ENCODE data around the gene NOX4. TPM values are rescaled to one million over a fixed set of nuclear protein-coding genes. Genes with fewer than 3 reads are reported as not detected.
"Not testable (repeated sequence)": the region's sequence is repeated elsewhere in the genome, so short reads cannot be mapped to it uniquely, and the experiment has no call there.

Gene NOX4
- total RNA-seq, 2 donors from 2014 or later = 5.9 to 20.2 TPM

- no peaks in the 10 kb centered on the region for H3K4me1 ChIP-seq
- no peak for DNase-seq (ENCODE audit: low spot score)
- no peaks in the 10 kb centered on the region for H3K36me3 ChIP-seq
- H3K9me3 ChIP-seq = no peaks in the 10 kb centered on the region
- H3K27ac ChIP-seq = no peak overlapping the region
- no peak overlapping the region for H3K4me3 ChIP-seq
- no peaks in the 10 kb centered on the region for H3K27me3 ChIP-seq
- no peak for TF ChIP-seq CTCF (IDR thresholded peaks at IDR 0.05)
Observed at GRCh38 chr11:89293965-89294679, 197.1 kb downstream of the NOX4 start.

- DNase-seq (ENCODE audit: low spot score); H3K9me3 ChIP-seq: not testable (repeated sequence)
Observed at GRCh38 chr11:89288004-89288403, 203.2 kb downstream of the NOX4 start.

GRCh38 chr11:89286601-89287000 lies 204.6 kb downstream of the NOX4 start:
- DNase-seq (ENCODE audit: low spot score); H3K27ac ChIP-seq; H3K9me3 ChIP-seq; H3K36me3 ChIP-seq; H3K4me3 ChIP-seq; H3K27me3 ChIP-seq; H3K4me1 ChIP-seq: not testable (repeated sequence)

More at GRCh38 chr11:89288004-89288403, 203.2 kb downstream of the NOX4 start:
- H3K27me3 ChIP-seq, H3K4me1 ChIP-seq, H3K27ac ChIP-seq, H3K36me3 ChIP-seq, H3K4me3 ChIP-seq: not testable (repeated sequence)

- DNase-seq (ENCODE audit: low spot score); H3K27ac ChIP-seq; H3K27me3 ChIP-seq; H3K4me3 ChIP-seq; H3K4me1 ChIP-seq; H3K9me3 ChIP-seq; H3K36me3 ChIP-seq: not testable (repeated sequence)
Observed at GRCh38 chr11:89281032-89281677, 210.0 kb downstream of the NOX4 start.

- Histone ChIP-seq H3K4me1 (no peaks in the 10 kb centered on the region), H3K4me3 (no peak overlapping the region), H3K27ac (no peak overlapping the region), H3K9me3 (no peaks in the 10 kb centered on the region), H3K27me3 (no peaks in the 10 kb centered on the region), H3K36me3 (no peaks in the 10 kb centered on the region)
- no peak for DNase-seq (ENCODE audit: low spot score)
- TF ChIP-seq CTCF (IDR thresholded peaks at IDR 0.05) = no peak
Observed at GRCh38 chr11:89279176-89279575, 212.0 kb downstream of the NOX4 start.

- no peak for DNase-seq (ENCODE audit: low spot score)
- no peak overlapping the region for H3K27ac ChIP-seq
- no peaks in the 10 kb centered on the region for H3K4me1 ChIP-seq
- H3K9me3 ChIP-seq = no peaks in the 10 kb centered on the region
- no peaks in the 10 kb centered on the region for H3K36me3 ChIP-seq
- H3K4me3 ChIP-seq = no peak overlapping the region
- no peaks in the 10 kb centered on the region for H3K27me3 ChIP-seq
- no peak for TF ChIP-seq CTCF (IDR thresholded peaks at IDR 0.05)
Observed at GRCh38 chr11:89275966-89276365, 215.2 kb downstream of the NOX4 start.

Other genes starting within 250 kb of the NOX4 start
- gene TRIM77, start 218.9 kb upstream of the NOX4 start, total RNA-seq = not detected